NCI-H524 treated with DMSO at 0.1 percent for 48 hours (cell line): ENCODE results near the gene SLC27A2.

Experiments
- DNase-seq: peaks from one replicate; lab custom pipeline; 2025; lab: John Stamatoyannopoulos, UW

Gene SLC27A2

DNA sequence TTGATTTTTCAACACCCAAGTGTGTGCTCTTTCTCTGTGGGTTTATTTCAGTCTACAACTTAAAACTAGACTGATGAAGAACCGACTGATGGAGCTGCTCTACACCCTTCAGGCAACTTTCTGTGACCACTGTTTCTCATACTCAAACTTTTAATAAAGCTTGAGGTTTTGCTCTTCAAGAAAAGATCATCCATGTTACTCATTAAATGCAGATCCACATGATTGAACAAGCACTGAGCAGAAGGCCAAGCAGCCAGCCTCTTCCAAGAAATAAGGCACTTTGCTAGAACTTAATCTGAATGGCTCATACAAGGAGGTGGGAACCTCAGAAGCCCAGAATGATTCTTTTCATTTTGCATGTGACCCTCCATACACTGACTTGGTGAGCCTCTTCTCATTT lies 8.7 kb downstream of the SLC27A2 start:
- DNase-seq: no peak

DNA sequence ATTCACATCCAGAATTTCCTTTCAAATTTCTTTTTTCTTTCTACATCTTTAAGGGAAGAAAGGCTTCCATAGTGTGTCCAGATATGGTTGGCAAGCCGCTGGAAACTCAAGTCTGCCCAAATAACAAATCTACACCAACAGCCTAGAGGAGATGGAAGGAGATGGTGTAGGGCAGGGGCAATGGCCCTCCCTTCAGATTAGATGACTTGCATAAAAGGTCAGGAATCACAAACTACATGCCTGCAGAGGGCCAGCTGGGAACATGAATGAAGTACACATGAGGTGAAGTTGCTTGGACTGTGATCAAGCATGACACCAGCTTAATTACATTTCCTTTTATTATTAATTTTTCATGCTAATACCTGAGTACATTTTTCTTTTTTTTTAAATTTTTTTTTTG lies 10.2 kb downstream of the SLC27A2 start:
- DNase-seq: no peak

DNA sequence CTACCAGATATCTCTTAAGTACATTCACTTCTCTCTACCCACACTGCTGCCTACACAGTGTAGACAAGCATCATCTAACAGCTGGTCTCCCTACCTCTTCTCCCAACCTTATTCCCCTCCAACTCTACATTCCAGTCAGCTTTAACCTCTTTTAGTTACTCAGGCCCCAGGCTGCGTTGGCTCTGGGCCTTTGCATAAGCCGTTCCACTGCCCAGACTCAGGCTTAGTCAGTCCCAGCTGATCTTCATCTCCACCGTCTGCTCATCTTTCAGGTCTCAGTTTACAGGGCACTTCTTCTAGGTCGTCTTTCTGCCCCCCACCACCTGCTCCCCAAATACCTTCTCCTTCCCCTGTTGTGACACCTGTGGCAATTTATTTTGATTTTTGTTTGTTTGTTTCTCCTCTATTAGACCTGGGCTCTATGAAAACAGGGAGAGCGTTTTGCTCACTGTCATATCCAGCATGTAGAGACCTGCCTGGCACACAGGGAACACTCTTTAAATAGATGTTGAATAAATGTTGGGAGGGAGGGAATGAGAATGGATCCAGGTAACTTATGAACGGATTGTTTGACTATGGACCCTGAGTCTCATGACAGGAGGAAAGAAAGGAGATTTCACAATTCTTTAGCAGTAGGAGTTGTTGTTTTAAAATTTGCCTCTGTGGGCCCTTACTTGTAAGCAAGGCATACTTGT lies 11.1 kb downstream of the SLC27A2 start:
- no peak for DNase-seq

DNA sequence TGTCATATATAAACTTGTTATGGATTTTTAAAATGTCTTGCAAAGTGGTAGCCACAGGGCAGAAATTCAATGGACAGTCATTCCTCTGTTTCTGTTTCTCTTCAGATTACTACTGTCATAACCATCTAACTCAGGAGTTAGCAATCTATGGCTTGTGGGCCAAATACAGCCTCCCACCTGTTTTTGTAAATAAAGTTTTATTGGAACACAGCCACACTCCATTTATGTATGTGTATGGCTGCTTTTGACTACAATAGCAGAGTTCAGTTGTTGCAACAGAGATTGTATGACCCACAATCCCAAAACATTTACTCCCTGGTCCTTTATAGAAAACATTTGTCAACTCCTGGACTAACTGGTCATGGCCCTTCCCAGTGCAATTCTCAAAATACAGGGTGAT lies 20.0 kb downstream of the SLC27A2 start:
- DNase-seq: no peak

DNA sequence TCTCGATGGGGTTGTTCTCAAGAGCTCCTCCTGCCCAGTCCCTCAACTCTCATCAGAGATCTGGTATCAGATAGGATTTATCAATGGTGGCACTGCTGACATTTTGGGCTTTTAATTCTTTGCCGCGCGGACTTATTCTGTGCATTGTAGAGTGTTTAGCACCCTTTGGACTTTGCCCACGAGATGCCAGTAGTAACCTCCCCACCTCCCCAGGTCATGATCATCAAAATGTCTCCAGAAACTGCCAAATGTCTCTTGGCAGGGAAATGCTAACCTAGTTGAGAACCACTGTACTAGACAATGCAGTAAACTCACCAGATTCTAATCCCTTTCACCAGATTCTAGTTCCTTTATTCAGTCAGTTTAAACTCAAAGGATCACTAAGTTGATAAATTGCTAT lies 24.0 kb downstream of the SLC27A2 start:
- no peak for DNase-seq

DNA sequence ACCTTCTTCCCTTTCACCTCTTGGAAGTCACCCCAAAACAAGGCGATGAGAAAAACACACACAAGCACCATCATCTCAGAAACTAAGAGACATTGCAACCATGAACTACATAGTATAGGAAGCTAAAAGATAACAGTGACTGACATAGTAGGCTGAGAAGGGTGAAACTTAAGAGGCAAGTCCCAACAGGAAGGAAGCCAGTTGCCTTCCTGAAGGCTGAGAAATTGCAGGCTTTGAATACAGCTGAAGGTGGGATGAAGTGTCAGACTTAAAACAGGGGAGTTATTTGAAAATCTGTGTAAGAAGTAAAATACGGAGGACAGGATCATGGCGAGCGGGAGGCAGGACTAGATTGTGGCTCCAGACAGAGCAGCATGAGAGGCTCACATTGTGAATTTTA lies 27.8 kb downstream of the SLC27A2 start:
- DNase-seq: no peak

DNA sequence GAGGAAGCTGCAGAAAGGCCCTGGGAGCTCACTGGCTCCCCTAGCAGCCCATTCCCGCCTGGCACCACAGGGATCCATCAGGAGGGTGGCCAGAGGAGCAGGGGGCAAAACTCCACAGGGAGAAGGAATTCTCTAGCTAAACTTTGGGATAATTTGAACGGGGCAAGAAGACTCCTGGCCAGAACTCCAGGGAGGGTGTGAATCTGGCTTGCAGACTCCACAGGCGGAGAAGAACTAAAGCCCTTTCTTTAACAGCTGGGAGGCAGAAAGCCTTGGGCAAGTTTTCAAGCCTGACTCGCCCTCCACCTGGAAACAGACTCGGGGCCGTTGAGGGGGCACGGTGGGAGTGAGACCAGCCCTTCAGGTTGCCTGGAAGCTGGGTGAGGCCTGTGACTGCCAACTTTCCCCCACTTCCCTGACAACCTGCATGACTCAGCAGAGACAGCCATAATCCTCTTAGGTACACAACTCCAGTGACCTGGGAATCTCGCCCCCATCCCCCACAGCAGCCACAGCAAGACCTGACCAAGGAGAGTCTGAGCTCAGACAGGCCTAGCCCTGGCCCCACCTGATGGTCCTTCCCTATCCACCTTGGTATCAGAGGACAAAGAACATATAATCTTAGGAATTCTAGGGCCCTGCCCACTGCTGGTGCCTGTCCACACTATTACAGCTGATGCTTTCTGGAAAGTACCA lies 28.6 kb downstream of the SLC27A2 start:
- no peak for DNase-seq

DNA sequence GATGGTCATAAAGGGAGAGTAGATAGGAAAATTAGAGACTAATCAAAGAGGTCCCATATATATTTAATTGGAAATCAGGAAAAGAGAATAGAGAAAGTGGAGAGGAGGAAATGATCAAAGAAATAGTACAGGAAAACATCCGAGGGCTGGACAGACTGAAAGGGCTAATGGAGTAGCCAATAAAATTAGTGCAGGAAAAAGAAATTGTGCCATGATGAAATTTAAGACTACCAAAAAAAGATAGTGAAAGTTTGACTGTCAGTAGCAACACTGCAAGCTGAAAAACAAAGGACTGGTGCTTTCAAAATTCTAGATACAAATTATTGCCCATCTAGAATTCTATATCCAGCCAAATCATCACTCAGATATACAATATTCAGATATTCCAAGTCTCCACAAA lies 36.3 kb downstream of the SLC27A2 start:
- no peak for DNase-seq

DNA sequence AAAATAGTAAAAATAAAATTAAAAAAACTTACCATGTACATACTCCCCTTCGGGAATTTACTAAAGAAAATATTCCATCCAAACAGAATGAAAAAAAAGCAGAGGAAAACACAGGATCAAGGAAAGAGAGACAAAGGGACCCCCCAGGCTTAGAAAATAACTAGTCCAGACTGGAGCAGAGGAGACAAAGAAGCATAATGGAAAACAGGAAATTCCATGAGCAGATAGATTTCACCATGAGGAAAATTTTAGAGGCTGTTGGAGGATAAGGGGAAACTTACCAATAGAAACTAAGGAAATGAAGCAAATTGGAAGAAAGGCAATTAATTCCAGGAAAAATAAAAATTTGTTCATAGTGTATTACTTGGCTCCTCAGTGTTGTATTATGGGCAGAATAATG lies 36.7 kb downstream of the SLC27A2 start:
- no peak for DNase-seq

DNA sequence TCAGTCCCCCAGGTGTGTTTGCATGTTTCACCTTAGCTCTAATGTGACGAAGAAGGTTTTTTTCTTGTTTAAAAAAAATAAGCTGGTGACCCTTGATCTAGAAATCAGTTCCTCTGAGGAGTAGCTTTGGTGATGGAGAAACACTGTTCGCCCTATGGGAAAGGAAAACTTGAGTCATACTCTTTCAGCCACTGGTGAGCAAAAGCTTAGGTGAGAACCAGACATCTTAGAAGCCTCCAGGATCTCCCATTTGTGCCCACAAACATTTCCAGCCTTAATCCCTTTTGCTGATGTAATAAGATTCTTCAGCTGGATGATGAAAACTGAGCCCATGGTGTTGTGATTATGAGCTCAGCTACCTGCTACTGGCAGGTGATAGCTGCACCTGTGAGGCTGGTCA lies 37.8 kb downstream of the SLC27A2 start:
- DNase-seq: no peak

DNA sequence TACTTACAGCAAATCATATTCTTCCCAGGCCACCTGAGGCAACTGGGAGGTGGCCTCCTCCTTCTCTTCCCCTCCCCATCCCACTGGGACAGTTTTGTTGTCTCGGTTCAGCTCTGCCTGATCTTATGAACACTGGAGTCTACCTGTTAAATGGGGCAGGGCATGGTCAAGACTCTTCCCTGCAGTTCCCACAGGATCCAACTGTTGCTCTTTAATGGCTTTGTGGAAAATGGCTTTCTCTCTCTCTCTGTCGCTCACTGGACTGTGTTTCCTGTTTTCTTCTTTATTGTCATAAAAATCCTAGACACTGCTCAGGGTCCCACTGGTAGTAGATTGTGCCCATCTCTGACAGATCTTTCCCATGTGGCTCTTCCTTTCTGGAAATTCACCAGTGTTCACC lies 40.2 kb downstream of the SLC27A2 start:
- DNase-seq: no peak

DNA sequence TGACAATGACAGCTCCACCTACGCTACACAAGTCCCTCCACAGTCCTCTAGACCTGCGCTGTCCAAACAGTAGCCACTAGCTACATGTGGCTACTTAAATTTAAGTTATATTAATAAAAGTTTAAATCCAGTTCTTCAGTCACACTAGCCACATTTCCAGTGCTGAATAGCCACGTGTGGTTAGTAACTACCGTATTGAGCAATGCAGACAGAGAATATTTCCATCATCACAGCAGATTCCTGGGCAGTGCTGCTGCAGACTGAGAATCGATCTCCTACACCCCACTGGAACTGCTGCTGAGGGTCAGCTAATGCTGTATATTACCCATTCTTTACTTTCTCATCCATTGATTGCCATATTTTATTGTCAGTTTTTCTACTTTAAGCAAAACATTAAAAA lies 42.6 kb downstream of the SLC27A2 start:
- DNase-seq: no peak

DNA sequence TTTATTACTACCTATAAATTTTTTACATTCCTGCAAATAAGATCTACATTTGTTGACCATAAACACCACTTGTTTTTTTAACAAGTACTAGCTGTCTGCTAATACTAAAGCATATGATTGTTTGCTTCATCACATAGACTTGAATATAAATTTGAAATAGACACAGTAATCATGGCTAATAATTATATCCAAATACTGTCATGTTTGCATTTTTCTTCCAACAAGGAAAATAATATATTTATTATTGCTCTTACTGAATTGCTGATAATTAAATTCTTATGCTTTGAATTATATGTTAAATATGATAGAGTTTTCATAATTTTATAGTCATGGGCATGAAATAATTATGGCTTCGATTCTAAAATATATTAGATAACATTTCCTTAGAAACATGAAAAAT lies 43.1 kb downstream of the SLC27A2 start:
- no peak for DNase-seq

DNA sequence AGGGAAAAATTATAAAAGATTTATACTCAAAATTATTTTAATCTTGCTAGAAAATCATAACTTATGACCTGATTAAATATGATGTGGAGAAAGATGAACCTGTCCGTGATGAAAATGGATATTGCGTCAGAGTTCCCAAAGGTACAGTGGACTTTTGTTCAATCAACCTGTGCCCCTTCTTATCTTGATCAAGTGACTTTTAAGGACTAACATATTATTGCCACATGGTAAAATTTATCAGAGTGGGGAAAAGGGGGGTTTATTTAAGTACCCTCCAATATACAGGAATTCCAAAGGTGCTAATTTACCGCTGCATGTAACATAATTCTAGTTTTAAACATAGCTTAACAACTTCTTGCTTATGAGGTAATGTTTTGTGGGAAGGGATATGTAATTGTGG lies 43.9 kb downstream of the SLC27A2 start:
- DNase-seq: no peak

DNA sequence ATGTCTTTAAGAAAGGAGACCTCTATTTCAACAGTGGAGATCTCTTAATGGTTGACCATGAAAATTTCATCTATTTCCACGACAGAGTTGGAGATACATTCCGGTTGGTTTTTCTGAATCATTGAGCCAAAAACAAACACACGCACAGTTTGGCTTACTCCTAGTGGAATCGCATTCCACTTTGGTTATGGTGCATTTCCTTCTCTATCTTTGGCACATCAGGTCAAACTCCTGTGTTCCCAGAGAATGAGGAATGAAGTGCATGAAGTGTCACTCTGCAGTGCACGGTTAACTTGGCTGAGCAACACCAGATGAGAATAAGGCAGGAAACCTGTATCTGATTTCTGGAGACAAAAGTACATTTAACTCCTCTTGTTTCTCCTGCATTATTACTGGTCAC lies 45.1 kb downstream of the SLC27A2 start:
- no peak for DNase-seq

DNA sequence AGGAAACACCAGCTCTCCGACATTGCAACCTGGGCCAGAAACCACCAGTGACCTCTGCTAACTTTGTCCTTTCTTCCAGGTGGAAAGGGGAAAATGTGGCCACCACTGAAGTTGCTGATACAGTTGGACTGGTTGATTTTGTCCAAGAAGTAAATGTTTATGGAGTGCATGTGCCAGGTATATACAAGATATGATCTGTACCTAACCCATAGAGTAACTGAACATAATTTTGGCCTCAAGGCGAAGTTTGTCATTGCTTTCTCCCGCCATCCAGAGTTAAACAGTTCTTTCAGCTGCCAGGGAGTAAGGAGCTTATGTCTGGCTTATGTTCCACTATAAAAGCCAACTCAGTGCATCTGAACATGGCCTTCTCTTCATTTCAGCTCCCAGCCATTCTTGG lies 46.9 kb downstream of the SLC27A2 start:
- no peak for DNase-seq

DNA sequence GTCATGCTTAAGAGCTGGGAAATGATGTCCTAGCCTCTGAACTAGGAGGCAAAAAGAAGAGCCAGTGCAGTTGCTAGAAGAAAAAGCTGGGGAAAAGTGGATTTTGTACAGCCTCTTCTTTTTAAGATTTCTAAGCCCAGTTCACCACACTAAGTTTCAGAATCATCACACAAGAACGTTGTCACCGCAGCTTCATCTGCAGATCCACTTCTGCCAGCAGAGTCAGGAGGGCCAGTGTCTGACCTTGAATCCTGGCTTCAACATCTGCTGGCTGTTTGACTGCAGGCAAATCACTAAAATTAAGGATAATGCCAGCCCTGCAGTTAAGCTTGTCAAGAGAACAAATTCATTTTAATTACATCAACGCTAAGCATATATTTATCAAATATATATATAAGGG lies 47.3 kb downstream of the SLC27A2 start:
- no peak for DNase-seq

DNA sequence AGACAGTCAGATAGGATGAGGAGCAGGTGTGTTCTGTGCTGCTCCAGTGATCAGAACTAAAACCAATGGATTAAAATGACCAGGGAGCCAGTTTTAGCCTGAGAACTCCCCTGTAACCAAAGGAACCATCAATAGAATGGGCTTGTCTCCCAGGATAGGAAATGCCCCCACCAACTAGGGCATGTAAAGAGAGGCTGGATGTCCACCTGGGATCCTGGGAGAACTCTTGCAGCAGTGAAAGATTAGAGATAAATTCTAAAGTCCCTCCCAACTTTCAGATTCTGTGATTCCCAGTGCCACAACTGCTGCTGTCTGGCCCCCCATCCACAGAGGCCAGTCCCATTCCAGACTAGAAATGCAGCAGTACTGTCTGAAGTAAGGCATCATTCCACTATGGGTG lies 49.8 kb downstream of the SLC27A2 start:
- DNase-seq: no peak

DNA sequence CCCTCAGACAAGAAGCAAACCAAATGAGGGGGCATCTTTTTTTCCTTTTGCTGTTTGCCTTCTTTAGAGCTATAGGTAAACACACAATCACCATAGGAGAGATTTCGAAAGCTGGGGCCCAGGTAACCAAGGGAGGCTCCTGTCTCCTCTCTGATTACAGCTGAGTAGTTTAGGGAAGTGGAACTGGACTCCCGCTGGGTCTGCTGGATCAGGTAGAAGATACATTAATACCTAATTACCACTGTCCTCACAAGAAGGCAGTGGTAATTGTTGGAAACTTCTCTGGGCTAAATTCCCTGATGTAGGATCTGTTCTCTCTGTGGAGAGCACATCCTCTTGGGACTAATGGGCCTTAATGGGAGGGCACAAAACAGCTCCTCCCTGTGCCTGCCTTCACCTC lies 50.8 kb downstream of the SLC27A2 start:
- DNase-seq: no peak

DNA sequence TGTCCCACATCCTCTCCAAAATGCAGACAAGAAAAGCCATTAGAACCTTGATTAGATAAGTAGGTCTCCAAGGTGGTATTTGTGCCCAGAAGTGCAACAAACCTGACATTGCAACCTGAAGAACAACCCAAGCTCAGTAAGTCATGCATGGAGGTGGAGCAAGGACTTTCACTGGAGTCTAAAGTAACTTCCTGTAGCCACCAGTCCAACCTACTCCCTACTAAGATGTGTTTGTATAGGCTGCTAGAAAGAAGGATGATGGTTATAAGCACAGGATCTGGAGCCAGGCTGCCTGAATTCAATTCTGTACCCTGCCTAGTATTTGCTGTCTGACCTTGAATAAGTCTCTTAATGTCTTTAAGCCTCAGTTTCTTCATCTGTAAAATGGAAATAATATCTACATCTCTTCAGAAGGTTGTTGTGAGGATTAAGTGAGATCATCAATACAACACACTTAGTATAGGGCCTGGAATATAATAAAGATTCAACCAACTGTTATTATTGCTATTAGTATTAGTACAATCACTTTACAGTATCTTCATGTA lies 51.3 kb downstream of the SLC27A2 start:
- DNase-seq: no peak

DNA sequence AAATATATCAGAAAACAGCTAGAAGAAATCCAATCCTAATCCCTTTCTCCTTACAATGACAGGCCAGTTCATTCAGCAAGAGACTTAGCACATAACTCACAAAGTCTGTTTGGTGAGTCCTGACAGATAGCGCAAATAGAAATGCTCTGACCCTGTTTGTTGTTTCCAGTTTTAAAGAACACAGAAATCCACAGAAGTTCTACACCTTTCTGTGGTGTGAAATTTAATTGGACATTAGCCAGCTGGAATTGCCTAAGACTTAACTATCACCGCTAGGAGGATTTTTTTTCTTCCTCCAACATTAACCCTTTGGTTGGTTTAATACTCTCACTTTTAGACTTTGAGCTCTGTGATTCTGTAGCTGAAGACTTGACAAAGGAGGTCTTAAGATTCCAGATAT lies 52.8 kb downstream of the SLC27A2 start:
- no peak for DNase-seq

DNA sequence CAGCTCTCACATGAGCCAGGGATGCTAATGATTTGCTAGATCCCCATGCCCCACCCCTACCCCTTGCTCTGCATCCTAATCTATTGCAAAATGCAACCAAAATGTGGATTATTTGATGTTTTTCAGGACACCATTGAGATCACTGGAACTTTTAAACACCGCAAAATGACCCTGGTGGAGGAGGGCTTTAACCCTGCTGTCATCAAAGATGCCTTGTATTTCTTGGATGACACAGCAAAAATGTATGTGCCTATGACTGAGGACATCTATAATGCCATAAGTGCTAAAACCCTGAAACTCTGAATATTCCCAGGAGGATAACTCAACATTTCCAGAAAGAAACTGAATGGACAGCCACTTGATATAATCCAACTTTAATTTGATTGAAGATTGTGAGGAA lies 53.8 kb downstream of the SLC27A2 start:
- DNase-seq: no peak

DNA sequence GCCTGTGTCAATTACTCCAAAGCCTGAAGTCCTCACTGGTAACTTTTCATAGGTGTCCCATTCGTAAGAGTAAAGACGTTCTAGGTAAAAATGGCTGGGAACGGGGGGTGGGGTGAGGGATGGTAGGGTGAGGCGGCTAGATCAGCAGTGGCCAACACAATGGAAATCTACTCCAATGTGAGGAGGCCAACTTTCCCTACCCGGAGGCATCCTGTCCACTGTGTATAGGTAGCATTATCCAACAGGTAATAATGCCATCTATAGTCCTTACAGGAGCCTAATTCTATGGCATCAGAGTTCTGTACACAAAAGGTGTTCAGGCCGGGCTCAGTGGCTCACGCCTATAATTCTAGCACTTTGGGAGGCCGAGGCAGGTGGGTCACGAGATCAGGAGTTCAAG lies 54.4 kb downstream of the SLC27A2 start:
- DNase-seq: no peak

DNA sequence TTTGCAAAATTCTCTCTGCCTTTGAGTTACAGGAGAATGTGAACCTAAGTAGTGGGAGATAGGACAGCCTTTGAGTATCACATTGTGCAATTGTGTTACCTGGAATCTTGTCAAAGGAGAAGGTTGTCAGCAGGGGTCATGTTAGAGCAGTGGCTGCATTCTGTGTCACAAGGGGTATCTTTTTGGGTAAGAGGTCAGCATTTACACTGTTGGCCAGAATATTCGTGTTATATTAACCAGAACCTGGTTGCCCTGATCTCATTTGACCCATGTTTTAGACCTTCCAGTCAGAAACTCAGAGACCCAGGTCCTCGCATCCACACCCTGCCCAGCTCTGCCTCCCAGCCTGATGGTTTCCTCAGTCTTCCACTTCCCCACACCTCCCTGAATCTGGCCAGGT lies 56.3 kb downstream of the SLC27A2 start:
- no peak for DNase-seq
